GM04503 (cell line): Measurements from ENCODE around the gene ZNF506.
"Not testable (repeated sequence)": the region's sequence is repeated elsewhere in the genome, so short reads cannot be mapped to it uniquely, and the experiment has no call there.

Experiments
- DNase-seq: peaks from one replicate; pipeline ENCODE4 v3.0.0-alpha.2; 2012; ENCODE audit warnings: low read depth

ZNF506 gene

GRCh38 chr19:19821366-19821951 lies at the start of gene ZNF506:
Gene ZNF506 (minus strand): TSS chr19:19821750. CDS start chr19:19821603, 147 bp downstream.
- DNase-seq = peak; percentile 77

DNA sequence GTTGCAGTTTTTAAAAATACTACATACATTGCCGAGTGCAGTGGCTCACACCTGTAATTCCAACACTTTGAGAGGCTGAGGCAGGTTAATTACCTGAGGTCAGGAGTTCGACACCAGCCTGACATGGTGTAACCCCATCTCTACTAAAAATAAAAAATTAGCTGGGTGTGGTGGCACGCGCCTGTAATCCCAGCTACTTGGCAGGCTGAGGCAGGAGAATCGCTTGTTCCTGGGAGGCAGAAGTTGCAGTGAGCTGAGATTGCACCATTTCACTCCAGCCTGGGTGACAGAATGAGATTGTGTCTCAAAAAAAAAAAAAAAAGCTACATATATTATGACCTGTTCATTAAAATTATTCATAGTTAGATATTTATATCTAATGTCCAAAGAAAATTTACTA lies 48.5 kb upstream of the ZNF506 start:
- DNase-seq = not testable (repeated sequence)

GRCh38 chr19:19866611-19867248 lies 45.2 kb upstream of the ZNF506 start:
- no peak for DNase-seq

GRCh38 chr19:19865750-19866610 lies 44.4 kb upstream of the ZNF506 start, which contains the start of gene ZNF253:
Gene ZNF253 (plus strand): TSS chr19:19865882. CDS start chr19:19865997, 115 bp downstream.
- peak; percentile 71 for DNase-seq

- DNase-seq = no peak
Measured at GRCh38 chr19:19860756-19861390, 39.3 kb upstream of the ZNF506 start.

DNA sequence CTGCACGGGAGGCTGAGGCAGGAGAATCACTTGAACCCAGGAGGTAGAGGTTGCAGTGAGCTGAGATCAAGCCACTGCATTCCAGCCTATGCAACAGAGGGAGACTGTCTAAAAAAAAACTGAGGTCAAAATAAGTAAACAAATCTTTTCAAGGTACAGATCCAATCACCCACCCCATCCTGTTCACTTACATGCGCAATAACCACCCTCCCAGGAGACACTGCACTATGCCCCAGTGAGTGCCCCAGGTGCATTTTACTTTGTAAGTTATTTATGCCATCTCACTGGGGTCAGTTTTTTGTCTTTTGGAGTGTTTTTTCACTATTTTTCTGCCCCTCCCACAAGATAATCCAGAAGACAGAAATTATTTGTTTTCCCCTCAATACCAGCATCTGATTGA lies 37.2 kb upstream of the ZNF506 start:
- no peak for DNase-seq

GRCh38 chr19:19851740-19852139 lies 30.2 kb upstream of the ZNF506 start:
- not testable (repeated sequence) for DNase-seq

- no peak for DNase-seq
Measured at GRCh38 chr19:19849056-19849455, 27.5 kb upstream of the ZNF506 start.

GRCh38 chr19:19847781-19848180 lies 26.2 kb upstream of the ZNF506 start:
- no peak for DNase-seq

- no peak for DNase-seq
Measured at GRCh38 chr19:19835560-19836038, 14.0 kb upstream of the ZNF506 start.

- no peak for DNase-seq
Measured at GRCh38 chr19:19826875-19827274, 5.3 kb upstream of the ZNF506 start.

DNA sequence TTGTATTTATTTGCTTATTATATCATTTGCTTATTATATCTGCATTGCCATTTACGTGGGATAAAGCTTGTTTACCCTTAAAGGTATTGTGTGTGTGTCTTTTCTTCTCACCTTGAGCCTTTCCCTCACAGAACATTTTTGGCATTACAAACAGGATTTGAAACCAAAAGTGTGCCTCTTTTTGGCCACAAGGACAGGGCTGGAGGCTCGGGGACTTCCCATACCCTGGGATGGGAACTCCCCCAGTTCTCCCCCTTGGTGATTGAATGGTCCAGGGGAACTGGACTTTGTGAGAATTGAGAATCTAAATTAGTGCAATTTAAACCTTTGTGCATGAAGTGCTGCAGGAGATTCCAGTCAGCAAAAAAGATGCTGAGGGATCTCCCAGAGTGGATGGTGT lies 2.4 kb upstream of the ZNF506 start:
- DNase-seq = no peak

- DNase-seq = not testable (repeated sequence)
Measured at GRCh38 chr19:19821976-19822375, 426 bp upstream of the ZNF506 start.

DNA sequence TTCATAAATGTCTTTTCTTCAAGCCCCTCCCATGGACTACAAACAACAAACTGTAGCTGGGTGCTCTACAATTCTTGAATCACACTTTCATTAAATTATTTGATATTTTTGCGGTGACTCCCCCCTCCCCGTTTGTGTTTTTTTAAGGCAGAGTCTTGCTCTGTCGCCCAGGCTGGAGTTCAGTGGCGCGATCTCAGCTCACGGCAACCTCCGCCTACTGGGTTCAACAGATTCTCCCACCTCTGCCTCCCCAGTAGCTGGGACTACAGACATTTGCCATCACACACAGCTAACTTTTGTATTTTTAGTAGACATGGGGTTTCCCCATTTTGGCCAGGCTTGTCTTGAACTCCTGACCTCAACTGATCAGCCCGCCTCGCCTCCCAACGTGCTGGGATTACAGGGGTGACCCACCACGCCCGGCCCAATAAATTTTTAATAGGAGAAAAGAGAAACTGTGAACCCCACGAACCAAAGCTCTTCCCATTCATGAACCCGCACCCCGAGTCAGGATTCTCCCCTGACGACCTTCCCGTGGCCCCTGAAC lies 703 bp downstream of the ZNF506 start:
- DNase-seq = no peak

DNA sequence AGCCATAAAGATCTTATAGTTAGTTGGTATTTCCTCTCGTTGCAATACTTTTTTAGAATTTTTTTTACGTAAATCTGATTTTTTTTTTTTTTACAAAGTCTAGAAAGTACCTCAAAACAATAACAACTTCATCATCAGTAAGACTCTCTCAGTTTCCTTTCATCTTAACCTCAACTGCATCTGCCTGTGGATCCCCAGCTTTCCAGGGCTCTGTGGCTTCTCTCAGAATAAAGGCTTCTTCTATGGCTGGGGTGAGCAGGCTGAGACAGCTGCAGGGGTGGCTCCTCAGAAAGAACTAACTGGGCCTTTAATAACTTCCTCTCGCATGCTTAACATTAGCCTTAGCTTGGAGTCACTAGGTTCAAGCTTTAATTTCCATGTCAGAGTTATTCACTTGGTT lies 4.2 kb downstream of the ZNF506 start:
- DNase-seq = no peak

DNA sequence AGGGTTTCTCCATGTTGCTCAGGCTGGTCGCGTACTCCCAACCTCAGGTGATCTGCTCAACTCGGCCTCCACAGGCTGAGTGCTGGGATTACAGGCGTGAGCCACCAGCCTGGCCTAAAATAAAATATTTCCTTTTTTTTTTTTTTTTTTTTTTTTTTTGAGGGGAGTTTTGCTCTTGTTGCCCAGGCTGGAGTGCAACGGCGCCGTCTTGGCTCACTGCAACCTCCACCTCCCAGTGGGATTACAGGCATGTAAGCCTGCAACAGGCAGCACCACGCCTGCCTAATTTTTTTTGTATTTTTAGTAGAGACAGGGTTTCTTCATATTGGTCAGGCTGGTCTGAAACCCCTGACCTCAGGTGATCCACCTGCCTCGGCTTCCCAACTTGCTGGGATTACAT lies 4.9 kb downstream of the ZNF506 start:
- DNase-seq = no peak

DNA sequence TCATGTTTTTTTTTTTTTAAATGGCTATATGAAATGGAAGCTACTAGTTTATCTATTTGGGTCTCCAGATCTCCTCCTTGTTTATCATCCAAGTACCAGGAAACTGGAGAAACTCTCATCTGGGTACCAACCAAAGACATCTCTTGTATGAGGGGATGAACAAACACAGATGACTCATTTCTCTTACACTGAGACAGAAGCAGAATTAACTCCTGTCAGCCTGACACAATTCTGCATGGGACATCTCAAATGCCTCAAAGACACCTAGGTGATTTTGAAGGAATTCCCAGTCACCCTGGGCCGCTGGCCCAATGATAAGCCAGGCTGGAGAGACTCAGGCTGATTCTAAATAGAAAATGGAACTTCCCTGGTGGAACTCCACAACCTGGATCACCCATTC lies 9.6 kb downstream of the ZNF506 start:
- DNase-seq = not testable (repeated sequence)

DNA sequence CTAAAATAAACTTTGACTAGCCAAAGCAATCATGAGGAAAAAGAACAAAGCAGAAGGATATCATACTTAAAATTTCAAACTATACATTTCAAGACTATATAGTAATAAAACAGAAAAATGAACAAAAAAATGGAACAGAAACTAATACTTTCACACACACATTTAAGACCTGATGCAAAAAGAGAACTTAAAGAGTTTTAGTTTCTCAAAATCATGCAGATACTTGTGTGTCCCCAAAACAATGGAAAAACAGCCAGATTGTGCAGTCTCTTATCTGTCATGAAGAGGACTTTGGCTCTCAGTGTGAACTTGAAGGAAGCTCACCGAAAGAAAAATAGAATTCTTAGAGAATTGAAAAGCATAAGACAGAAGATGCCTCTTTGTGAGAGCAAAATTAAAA lies 16.1 kb downstream of the ZNF506 start:
- DNase-seq = no peak

DNA sequence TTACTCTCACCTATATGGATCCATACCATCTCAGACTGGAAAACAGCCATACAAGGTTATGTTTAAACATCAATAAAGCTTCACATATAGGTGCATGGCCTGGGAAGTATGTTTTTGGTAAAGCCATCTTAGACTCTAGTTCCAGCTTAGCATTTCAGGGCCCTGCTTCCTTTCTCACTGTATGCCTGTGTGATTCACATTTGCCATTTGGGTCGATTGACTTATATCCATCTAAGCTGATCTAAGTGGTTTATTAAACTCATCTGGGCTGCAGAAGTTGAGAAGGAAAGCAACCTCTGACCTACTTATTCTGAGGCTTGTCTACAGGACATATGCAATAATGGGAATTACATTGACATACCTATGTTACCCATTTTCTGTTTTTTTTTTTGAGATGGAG lies 33.5 kb downstream of the ZNF506 start:
- no peak for DNase-seq

DNA sequence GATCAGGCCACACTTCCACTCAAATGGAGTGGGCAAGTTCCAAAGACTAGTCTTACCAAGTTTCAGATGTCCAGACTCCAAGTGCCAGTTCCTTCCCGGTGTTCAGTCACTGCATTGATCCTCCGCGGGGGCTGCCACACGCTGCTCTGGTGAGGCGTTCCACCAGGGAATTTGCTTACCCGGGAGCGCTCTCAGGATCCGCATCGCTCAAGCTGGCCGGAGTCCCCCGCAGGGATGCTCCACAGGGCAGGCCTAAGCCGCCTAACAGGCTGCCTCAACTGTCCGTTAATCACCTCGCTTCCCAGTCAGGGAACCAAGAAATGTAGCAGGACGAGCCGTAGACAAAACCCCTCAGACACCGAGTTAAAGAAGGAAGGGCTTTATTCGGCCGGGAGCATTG lies 36.1 kb downstream of the ZNF506 start:
- not testable (repeated sequence) for DNase-seq

DNA sequence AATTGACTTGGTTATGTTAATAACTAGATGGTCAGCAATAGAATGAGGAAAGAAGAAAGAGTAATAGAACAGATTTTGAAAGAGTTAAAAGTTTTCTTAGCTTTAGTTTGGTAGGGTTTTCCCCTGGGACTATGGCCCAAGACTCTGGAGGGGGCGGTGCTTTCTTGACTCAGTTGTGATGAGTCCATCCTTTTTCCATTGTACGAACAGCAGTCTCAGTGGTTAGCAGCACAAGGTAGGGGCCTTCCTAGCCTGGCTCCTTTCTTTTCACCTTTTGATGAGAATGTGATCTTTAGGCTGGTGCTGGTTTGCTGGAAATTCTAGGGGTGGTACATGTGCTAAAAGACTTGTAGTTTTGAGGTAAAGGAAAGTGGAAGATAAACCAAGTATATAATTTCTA lies 38.8 kb downstream of the ZNF506 start:
- DNase-seq = no peak

GRCh38 chr19:19781791-19782190 lies 39.8 kb downstream of the ZNF506 start:
- not testable (repeated sequence) for DNase-seq
